Measurements from ENCODE around the gene ETV1.

DNA sequence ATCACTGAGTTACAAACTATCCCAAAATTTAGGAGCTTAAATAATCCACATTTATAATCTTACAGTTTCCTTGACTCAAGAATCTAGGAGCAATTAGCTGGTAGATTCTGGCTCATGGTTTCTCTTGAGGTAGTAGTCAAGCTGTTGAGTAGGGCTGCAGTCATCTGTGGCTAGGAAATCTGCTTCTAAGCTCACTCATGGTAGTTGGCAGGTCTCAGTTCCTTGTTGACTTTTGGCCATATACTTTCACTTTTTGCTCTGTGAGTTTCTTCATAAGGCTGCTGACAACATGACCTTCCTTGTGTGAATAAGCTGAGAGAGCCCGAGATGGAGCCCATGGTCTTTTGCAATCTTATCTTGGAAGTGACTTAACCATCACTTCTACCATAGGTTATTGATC is 10.8 kb upstream of the ETV1 start:
- TF ChIP-seq CTCF (IDR thresholded peaks at IDR 0.05) (no peak), POLR2A (IDR thresholded peaks at IDR 0.05) (no peak)
